ENCODE data around the gene ADCY9.

DNA sequence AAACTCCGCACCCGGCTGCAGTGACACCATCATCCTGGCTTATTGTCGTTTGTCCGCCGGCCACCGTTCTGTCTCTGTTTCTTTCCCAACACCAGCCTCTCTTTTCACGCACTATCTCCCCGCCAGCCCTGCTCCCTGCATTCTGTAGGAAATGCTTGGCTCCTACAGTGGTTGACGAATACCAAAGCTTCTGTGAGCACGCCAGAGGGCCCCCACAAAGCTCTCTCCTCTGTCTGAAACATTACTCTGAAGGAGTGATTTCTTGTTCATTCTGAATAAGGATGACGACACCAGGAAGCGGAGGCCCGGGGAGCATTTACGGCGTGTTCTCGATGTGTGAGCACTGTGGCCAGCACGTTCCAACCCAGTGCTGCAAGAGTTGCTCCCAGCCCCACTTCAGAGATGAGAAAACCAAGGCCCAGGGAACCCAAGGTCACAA is 58.8 kb downstream of the ADCY9 start:
- TF ChIP-seq, protein P1, sequence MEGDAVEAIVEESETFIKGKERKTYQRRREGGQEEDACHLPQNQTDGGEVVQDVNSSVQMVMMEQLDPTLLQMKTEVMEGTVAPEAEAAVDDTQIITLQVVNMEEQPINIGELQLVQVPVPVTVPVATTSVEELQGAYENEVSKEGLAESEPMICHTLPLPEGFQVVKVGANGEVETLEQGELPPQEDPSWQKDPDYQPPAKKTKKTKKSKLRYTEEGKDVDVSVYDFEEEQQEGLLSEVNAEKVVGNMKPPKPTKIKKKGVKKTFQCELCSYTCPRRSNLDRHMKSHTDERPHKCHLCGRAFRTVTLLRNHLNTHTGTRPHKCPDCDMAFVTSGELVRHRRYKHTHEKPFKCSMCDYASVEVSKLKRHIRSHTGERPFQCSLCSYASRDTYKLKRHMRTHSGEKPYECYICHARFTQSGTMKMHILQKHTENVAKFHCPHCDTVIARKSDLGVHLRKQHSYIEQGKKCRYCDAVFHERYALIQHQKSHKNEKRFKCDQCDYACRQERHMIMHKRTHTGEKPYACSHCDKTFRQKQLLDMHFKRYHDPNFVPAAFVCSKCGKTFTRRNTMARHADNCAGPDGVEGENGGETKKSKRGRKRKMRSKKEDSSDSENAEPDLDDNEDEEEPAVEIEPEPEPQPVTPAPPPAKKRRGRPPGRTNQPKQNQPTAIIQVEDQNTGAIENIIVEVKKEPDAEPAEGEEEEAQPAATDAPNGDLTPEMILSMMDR (conservative IDR thresholded peaks at IDR 0.05; ENCODE audit: low read depth in 2 of 2): no peak
- TF ChIP-seq CREB1 (CRISPR knock-in tag; IDR thresholded peaks at IDR 0.05; ENCODE audit: low read depth) (no peak), POLR2AphosphoS5 (IDR thresholded peaks at IDR 0.05; ENCODE audit: low read depth) (no peak), EZH2 (IDR thresholded peaks at IDR 0.05; ENCODE audit: low read depth, unreplicated experiment) (no peak), JUNB (IDR thresholded peaks at IDR 0.05; ENCODE audit: unreplicated experiment) (no peak)
- TF ChIP-seq, protein P2, sequence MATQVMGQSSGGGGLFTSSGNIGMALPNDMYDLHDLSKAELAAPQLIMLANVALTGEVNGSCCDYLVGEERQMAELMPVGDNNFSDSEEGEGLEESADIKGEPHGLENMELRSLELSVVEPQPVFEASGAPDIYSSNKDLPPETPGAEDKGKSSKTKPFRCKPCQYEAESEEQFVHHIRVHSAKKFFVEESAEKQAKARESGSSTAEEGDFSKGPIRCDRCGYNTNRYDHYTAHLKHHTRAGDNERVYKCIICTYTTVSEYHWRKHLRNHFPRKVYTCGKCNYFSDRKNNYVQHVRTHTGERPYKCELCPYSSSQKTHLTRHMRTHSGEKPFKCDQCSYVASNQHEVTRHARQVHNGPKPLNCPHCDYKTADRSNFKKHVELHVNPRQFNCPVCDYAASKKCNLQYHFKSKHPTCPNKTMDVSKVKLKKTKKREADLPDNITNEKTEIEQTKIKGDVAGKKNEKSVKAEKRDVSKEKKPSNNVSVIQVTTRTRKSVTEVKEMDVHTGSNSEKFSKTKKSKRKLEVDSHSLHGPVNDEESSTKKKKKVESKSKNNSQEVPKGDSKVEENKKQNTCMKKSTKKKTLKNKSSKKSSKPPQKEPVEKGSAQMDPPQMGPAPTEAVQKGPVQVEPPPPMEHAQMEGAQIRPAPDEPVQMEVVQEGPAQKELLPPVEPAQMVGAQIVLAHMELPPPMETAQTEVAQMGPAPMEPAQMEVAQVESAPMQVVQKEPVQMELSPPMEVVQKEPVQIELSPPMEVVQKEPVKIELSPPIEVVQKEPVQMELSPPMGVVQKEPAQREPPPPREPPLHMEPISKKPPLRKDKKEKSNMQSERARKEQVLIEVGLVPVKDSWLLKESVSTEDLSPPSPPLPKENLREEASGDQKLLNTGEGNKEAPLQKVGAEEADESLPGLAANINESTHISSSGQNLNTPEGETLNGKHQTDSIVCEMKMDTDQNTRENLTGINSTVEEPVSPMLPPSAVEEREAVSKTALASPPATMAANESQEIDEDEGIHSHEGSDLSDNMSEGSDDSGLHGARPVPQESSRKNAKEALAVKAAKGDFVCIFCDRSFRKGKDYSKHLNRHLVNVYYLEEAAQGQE (IDR thresholded peaks at IDR 0.05; ENCODE audit: unreplicated experiment): no peak
- TF ChIP-seq, protein P3, sequence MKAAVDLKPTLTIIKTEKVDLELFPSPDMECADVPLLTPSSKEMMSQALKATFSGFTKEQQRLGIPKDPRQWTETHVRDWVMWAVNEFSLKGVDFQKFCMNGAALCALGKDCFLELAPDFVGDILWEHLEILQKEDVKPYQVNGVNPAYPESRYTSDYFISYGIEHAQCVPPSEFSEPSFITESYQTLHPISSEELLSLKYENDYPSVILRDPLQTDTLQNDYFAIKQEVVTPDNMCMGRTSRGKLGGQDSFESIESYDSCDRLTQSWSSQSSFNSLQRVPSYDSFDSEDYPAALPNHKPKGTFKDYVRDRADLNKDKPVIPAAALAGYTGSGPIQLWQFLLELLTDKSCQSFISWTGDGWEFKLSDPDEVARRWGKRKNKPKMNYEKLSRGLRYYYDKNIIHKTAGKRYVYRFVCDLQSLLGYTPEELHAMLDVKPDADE (IDR thresholded peaks at IDR 0.05): no peak

All from GM23338 (cell line).